Keratinocyte (primary cell): Measurements from ENCODE around the gene IGFBP1. TPM values are rescaled to one million over a fixed set of nuclear protein-coding genes. Genes with fewer than 3 reads are reported as not detected.
A peak's percentile ranks its signal among the peaks of the same experiment; 100 is the strongest.

Source experiments
- DNase-seq: peaks from one replicate; pipeline ENCODE4 v3.0.0-alpha.2; 2011; ENCODE audit warnings: low read depth, missing footprints, low spot score
- FAIRE-seq: peaks from 2 replicates; lab custom pipeline; 2011; peaks lifted over from hg19 to GRCh38; lab: Jason Lieb, UNC
- H2AFZ ChIP-seq: 2 replicates; pipeline ENCODE4 v1.6.0; 2012; ENCODE audit warnings: low read length, control low read depth, inconsistent platforms; ENCODE audit not compliant: control insufficient read depth
- H3K27ac ChIP-seq: 2 replicates; pipeline ENCODE4 v1.5.1; 2011; ENCODE audit warnings: low read length; ENCODE audit not compliant: control insufficient read depth, insufficient read depth
- H3K27me3 ChIP-seq: 3 replicates; pipeline ENCODE4 v1.6.0; 2011; ENCODE audit warnings: low read length; ENCODE audit not compliant: control insufficient read depth, insufficient read depth; ENCODE audit errors: extremely low read depth
- H3K36me3 ChIP-seq, 2 experiments: 2 replicates in 1 of 2; 3 replicates in 1 of 2; pipeline ENCODE4 v1.5.1; 2011; ENCODE audit warnings: low read length in 2 of 2, mild to moderate bottlenecking in 1 of 2; ENCODE audit not compliant: control insufficient read depth in 2 of 2, insufficient read depth in 2 of 2; ENCODE audit errors: extremely low read depth in 1 of 2
- H3K4me1 ChIP-seq: 3 replicates; pipeline ENCODE4 v1.5.1; 2011; ENCODE audit warnings: low read length; ENCODE audit not compliant: control insufficient read depth, insufficient read depth; ENCODE audit errors: extremely low read depth
- H3K4me2 ChIP-seq: 3 replicates; pipeline ENCODE4 v1.6.0; 2011; ENCODE audit warnings: low read depth, low read length; ENCODE audit not compliant: control insufficient read depth, insufficient read depth; ENCODE audit errors: extremely low read depth
- H3K4me3 ChIP-seq, 3 experiments: fragments of 200-600 bp in 1 of 3; sonication (generic) in 1 of 3; 2 replicates in 2 of 3; 3 replicates in 1 of 3; pipeline ENCODE4 v1.5.1; 2011 to 2016; ENCODE audit warnings: low read length in 3 of 3, mild to moderate bottlenecking in 3 of 3, control low read depth in 2 of 3, inconsistent platforms in 1 of 3, low read depth in 1 of 3, mixed read lengths in 1 of 3, mixed run types in 1 of 3, moderate library complexity in 1 of 3; ENCODE audit not compliant: control insufficient read depth in 2 of 3, insufficient read depth in 2 of 3; ENCODE audit errors: extremely low read depth in 1 of 3
- H3K79me2 ChIP-seq: 2 replicates; pipeline ENCODE4 v1.6.0; 2012; ENCODE audit warnings: low read length; ENCODE audit not compliant: control insufficient read depth, insufficient read depth
- H3K9ac ChIP-seq: 3 replicates; pipeline ENCODE4 v1.6.0; 2011; ENCODE audit warnings: low read length; ENCODE audit not compliant: control insufficient read depth, insufficient read depth; ENCODE audit errors: extremely low read depth
- H3K9me1 ChIP-seq: 3 replicates; pipeline ENCODE4 v1.6.0; 2011; ENCODE audit warnings: low read length; ENCODE audit not compliant: control insufficient read depth, insufficient read depth; ENCODE audit errors: extremely low read depth
- H3K9me3 ChIP-seq: 2 replicates; pipeline ENCODE4 v1.5.1; 2012; ENCODE audit warnings: low read depth, low read length; ENCODE audit not compliant: control insufficient read depth
- H4K20me1 ChIP-seq: 3 replicates; pipeline ENCODE4 v1.6.0; 2011; ENCODE audit warnings: low read length; ENCODE audit not compliant: control insufficient read depth, insufficient read depth; ENCODE audit errors: extremely low read depth
- EZH2 ChIP-seq: IDR thresholded peaks from one replicate; pipeline ENCODE4 v1.6.1; 2012; ENCODE audit warnings: inconsistent platforms, mild to moderate bottlenecking, low read length, moderate library complexity
- dilution Hi-C: fragments of 300-500 bp; cut with MboI; formaldehyde crosslinking; loops from one replicate; pipeline ENCODE4 v1.7.0; 2020; ENCODE audit warnings: low sequenced_read_pairs; ENCODE audit not compliant: extremely low pct_ligation_motif_present
- polyA plus RNA-seq, 5 experiments: library from polyadenylated mRNA; depleted of rRNA in 3 of 5; stranded (reverse) in 3 of 5; stranded (forward) in 1 of 5; unstranded in 1 of 5; fragments of >200 nt; gene quantifications; 1 replicate in 1 of 5; 2 replicates in 3 of 5; 3 replicates in 1 of 5; pipeline versions ENCODE4 v1.2.1 to v1.2.3, GENCODE V29; 2011 to 2012; ENCODE audit warnings: missing spikeins in 2 of 5, low read depth in 1 of 5, low replicate concordance in 1 of 5
- TF ChIP-seq, protein P1 (sequence below), 3 experiments: IDR thresholded peaks in 1 of 3; conservative IDR thresholded peaks in 1 of 3; optimal IDR thresholded peaks in 1 of 3; 2 replicates in 2 of 3; 3 replicates in 1 of 3; pipeline versions ENCODE3 to v1.5.1; 2011; ENCODE audit warnings: low read length in 3 of 3, mild to moderate bottlenecking in 3 of 3, moderate library complexity in 2 of 3, control low read depth in 1 of 3, inconsistent platforms in 1 of 3; ENCODE audit not compliant: insufficient read depth in 2 of 3; ENCODE audit errors: extremely low read depth in 1 of 3

Gene IGFBP1
- polyA plus RNA-seq, 1 donor (not counting 4 experiments of a cell fraction or from before 2014, with no cell fraction given) = not detected

DNA sequence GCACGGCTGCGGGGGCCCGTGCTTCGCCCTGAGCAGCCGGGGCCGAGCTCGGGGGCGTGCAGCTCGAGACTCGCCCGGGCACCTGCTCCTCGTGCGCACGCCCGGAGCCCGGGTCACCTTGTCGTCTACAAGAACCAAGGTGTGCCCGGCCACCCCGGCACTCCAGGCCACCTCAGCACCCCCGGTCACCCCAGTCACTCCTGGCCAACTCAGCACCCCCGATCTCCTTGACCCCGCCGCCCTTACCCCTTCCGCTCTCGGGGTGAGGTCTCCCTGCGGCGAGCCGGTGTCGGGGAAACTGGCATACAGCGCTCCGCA, 33.1 kb downstream of the IGFBP1 start:
- Histone ChIP-seq H3K4me1 (peaks cover 33% of the 10 kb centered on the region), H3K9me3 (no peaks in the 10 kb centered on the region), H2AFZ (no peak overlapping the region), H3K4me2 (peak overlapping the region; percentile 67), H3K27me3 (peaks cover 40% of the 10 kb centered on the region), H3K36me3 (no peaks in the 10 kb centered on the region), H3K9me1 (no peaks in the 10 kb centered on the region), H3K27ac (no peak overlapping the region), H3K79me2 (no peaks in the 10 kb centered on the region), H3K9ac (peak overlapping the region; percentile 28), H4K20me1 (no peaks in the 10 kb centered on the region), H3K4me3 (peak overlapping the region; percentile 20 to 54 (median 36))
- TF ChIP-seq, protein P1, sequence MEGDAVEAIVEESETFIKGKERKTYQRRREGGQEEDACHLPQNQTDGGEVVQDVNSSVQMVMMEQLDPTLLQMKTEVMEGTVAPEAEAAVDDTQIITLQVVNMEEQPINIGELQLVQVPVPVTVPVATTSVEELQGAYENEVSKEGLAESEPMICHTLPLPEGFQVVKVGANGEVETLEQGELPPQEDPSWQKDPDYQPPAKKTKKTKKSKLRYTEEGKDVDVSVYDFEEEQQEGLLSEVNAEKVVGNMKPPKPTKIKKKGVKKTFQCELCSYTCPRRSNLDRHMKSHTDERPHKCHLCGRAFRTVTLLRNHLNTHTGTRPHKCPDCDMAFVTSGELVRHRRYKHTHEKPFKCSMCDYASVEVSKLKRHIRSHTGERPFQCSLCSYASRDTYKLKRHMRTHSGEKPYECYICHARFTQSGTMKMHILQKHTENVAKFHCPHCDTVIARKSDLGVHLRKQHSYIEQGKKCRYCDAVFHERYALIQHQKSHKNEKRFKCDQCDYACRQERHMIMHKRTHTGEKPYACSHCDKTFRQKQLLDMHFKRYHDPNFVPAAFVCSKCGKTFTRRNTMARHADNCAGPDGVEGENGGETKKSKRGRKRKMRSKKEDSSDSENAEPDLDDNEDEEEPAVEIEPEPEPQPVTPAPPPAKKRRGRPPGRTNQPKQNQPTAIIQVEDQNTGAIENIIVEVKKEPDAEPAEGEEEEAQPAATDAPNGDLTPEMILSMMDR (optimal IDR thresholded peaks at IDR 0.05 in 1 of 3, IDR thresholded peaks at IDR 0.05 in 1 of 3, conservative IDR thresholded peaks at IDR 0.05 in 1 of 3; ENCODE audit: extremely low read depth in 1 of 3, insufficient read depth in 2 of 3, low read length in 3 of 3) = no peak
- TF ChIP-seq EZH2 = no peak
- dilution Hi-C loops = loop anchor here (10.0 kb wide), 1 partner anchor 433 kb away; no protein-coding TSS in a partner anchor
- no peak for FAIRE-seq
- DNase-seq = no peak

DNA sequence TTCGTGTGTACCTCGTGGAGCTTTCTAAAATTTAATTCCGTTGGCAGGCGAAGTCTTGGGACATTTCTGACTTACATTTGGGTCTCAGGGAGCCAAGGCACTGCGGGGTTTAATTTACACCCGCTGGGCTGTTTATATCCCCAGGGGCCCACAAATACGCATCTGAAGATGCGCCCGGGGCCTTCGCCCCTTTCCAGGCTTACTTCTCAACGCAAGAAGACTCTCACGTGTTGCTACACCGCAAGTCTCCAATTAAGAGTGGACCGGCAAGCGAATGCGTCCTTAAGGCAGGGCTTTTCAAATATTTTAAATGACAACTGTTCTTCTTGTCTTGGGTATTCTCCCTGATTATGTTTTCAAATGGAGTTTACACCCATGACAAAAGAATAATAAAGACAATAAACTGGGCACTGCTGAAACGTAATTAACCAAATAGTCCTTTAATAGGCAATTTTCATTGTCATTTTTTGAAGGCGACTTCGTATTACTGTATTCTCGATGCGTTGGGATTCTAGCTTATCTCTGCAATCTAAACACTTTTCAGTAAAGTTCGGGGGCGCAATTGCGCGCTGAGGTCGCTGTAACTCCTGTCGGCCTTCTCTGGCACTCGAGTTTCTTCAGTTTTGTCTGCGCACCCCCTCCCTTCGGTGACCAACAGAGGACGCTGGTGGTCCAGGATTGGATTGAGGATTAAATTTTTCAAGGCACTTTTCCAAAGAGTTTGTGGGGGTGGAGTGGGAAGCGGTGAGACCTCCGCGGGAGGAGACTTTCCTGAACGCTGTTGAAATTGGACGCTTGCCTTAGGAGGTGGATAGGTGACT, 33.6 kb downstream of the IGFBP1 start:
- no peak overlapping the region for H3K27ac ChIP-seq
- no peak for FAIRE-seq

More for the DNA sequence above, 33.6 kb downstream of the IGFBP1 start:
- Histone ChIP-seq H3K4me3 (peak overlapping the region in 1 of 3 experiments; percentile 20), H3K4me2 (peak overlapping the region; percentile 94), H2AFZ (no peak overlapping the region), H3K79me2 (no peaks in the 10 kb centered on the region), H3K9me3 (no peaks in the 10 kb centered on the region), H3K36me3 (no peaks in the 10 kb centered on the region), H3K4me1 (peaks cover 33% of the 10 kb centered on the region), H4K20me1 (no peaks in the 10 kb centered on the region), H3K9me1 (no peaks in the 10 kb centered on the region), H3K9ac (peak overlapping the region; percentile 52), H3K27me3 (peaks cover 40% of the 10 kb centered on the region)
- dilution Hi-C loops = loop anchor here (10.0 kb wide), 1 partner anchor 433 kb away; no protein-coding TSS in a partner anchor
- TF ChIP-seq, protein P1 (optimal IDR thresholded peaks at IDR 0.05 in 1 of 3, IDR thresholded peaks at IDR 0.05 in 1 of 3, conservative IDR thresholded peaks at IDR 0.05 in 1 of 3; ENCODE audit: extremely low read depth in 1 of 3, insufficient read depth in 2 of 3, low read length in 3 of 3) = peak; percentile 79 to 93 (median 86)
- no peak for TF ChIP-seq EZH2
- DNase-seq = no peak
